HUES48 (cell line): ENCODE measurements around the gene RAF1.
"Not testable (repeated sequence)": the region's sequence is repeated elsewhere in the genome, so short reads cannot be mapped to it uniquely, and the experiment has no call there.

Source experiments
- H3K27ac ChIP-seq: one replicate; pipeline ENCODE4 v1.7.0; 2013; ENCODE audit warnings: low read depth, low read length, inconsistent platforms
- H3K27me3 ChIP-seq: 2 replicates; pipeline ENCODE4 v1.6.1; 2013; ENCODE audit warnings: mild to moderate bottlenecking, low read length; ENCODE audit not compliant: control insufficient read depth, insufficient read depth
- H3K36me3 ChIP-seq: 2 replicates; pipeline ENCODE4 v1.6.1; 2013; ENCODE audit warnings: low read length; ENCODE audit not compliant: control insufficient read depth, insufficient read depth
- H3K4me1 ChIP-seq: 2 replicates; pipeline ENCODE4 v1.6.1; 2013; ENCODE audit warnings: mild to moderate bottlenecking, low read length; ENCODE audit not compliant: control insufficient read depth, insufficient read depth
- H3K4me3 ChIP-seq: 2 replicates; pipeline ENCODE4 v1.5.1; 2013; ENCODE audit warnings: mild to moderate bottlenecking, low read depth, low read length
- H3K9ac ChIP-seq: 2 replicates; pipeline ENCODE4 v1.6.1; 2013; ENCODE audit warnings: mild to moderate bottlenecking, low read depth, low read length, moderate library complexity
- H3K9me3 ChIP-seq: 2 replicates; pipeline ENCODE4 v1.6.1; 2013; ENCODE audit warnings: low read length; ENCODE audit not compliant: control insufficient read depth, insufficient read depth

Gene RAF1

DNA sequence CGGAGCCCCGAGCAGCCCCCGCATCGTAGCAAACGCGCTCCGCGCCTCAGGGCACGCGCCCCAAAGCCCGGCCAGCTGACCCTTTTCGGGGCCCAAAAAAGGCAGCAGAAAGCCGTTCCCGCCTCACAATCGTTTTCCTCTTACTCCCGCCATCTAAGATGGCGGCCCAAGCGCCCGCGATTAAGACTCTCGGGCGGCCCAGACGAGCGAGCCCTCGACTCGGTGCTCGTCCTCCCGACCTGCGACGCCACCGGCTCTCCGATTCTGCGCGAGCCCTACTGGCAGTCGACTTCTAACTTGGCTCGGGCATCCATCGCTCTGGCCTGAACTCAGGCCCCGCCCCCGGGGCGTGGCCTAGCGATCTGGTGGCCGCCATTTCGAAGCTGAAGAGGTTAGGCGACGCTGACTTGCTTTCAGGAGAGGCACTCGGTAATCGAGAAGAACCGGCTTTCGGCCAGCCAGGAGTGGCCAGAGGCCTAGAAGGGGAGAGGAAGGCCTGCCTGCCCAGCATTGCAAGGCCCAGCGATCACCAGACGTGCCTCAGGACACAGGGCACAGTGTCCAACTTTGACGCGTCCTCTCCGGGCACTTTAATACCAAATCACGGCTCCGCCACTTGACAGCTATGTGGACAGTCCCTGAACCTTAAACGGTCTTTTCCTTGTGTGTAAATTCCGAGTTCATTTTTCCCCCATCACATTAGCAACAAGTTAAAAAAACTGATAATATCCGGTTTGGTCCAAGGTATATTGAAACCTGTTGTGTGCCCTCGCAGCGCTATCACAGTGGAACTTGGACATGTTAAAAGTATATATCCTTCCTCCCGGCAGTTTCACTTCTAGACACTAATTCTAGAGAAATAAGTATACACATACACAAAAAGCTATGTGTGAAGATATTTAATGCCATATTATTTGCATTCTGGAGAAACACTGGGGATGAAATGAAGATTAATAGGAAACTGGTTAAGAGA lies at the start of gene RAF1:
Gene RAF1, minus strand, starts transcription at position 182 of the 973 bp plus-strand sequence. CDS start 45,396 bp downstream, outside the sequence.
- peaks cover 13% of the 10 kb centered on the region; the same call in 1 of the 2 replicates for H3K4me1 ChIP-seq
- peak within 1 kb of the TSS; percentile 100 for H3K27ac ChIP-seq
- H3K27me3 ChIP-seq = no peaks in the 10 kb centered on the region
- no peaks in the 10 kb centered on the region for H3K9me3 ChIP-seq
- H3K36me3 ChIP-seq = no peaks in the 10 kb centered on the region
- peak within 1 kb of the TSS; percentile 98 for H3K9ac ChIP-seq
- peak within 1 kb of the TSS; percentile 76 for H3K4me3 ChIP-seq

DNA sequence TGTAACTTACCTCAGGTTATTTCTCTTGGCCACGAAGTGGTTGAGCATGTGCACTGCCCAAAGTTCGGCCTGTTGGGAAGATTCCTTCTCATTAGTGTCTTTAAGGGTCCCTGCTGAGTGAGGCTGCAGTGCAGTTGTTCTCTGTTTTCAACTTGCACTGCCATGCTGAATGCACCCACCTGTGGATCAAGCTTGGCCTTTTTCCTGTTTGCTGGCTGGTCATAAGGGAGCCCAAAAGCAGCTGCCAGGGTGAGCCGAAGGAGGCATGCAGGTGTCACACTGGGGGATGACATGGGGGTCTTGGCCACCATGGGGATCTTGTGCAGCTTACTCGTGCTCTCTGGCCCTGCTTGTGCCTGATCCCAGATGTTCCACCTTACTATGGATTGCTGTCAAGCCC lies 46.1 kb upstream of the RAF1 start:
- H3K4me1 ChIP-seq = no peaks in the 10 kb centered on the region
- no peak overlapping the region for H3K27ac ChIP-seq
- no peak overlapping the region for H3K9ac ChIP-seq
- H3K36me3 ChIP-seq = no peaks in the 10 kb centered on the region
- H3K4me3 ChIP-seq = no peak overlapping the region
- H3K9me3 ChIP-seq = no peaks in the 10 kb centered on the region
- no peaks in the 10 kb centered on the region for H3K27me3 ChIP-seq

DNA sequence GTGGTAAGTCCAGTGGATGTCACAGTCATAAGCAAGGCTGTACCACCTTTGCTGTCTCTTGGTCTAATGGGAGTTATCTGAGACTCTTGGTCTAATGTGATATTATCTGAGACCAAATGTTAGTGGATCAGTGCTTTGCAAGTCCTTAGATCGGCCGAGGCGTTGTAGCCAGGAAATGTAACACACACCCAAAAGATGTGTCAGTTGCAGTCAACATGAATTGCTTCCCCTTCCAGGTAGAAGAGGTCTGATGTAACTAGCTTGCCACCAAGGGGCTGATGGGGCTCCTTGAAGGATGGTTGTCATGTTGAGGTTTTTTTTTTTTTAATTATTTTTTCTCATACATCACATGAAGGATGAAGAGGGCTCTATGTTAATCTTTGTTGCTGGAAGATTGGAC lies 45.4 kb upstream of the RAF1 start:
- no peaks in the 10 kb centered on the region for H3K4me1 ChIP-seq
- no peak overlapping the region for H3K27ac ChIP-seq
- no peaks in the 10 kb centered on the region for H3K9me3 ChIP-seq
- no peak overlapping the region for H3K9ac ChIP-seq
- H3K27me3 ChIP-seq = no peaks in the 10 kb centered on the region
- H3K36me3 ChIP-seq = no peaks in the 10 kb centered on the region
- no peak overlapping the region for H3K4me3 ChIP-seq

- Histone ChIP-seq H3K9me3 (no peaks in the 10 kb centered on the region), H3K9ac (no peak overlapping the region), H3K4me1 (no peaks in the 10 kb centered on the region), H3K27me3 (no peaks in the 10 kb centered on the region), H3K4me3 (no peak overlapping the region), H3K27ac (no peak overlapping the region), H3K36me3 (no peaks in the 10 kb centered on the region)
These were observed 44.8 kb upstream of the RAF1 start for GRCh38 chr3:12708584-12709192.

DNA sequence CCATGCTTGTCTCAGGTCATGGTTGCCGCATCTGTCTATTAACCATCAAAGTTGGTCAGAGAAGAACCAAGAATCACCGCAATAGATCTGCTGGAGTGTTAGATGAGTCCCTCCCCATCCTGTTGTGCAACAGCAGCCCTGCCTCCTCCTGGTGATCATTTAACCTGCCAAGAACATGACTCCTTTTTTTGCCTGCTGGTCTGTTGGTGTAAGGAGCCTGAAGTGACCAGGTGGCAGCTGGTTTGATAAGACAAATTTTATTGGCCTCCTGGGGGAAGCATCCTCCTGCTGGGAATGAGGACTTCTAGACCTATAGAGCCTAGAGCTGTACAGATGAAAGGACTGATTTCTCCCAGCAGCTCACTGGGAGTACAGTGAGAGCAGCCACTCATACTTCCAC lies 43.5 kb upstream of the RAF1 start:
- H3K4me1 ChIP-seq = no peaks in the 10 kb centered on the region
- H3K9ac ChIP-seq = no peak overlapping the region
- no peak overlapping the region for H3K4me3 ChIP-seq
- H3K27me3 ChIP-seq = no peaks in the 10 kb centered on the region
- no peaks in the 10 kb centered on the region for H3K9me3 ChIP-seq
- H3K36me3 ChIP-seq = no peaks in the 10 kb centered on the region
- H3K27ac ChIP-seq = no peak overlapping the region

- no peak overlapping the region for H3K27ac ChIP-seq
- H3K36me3 ChIP-seq = no peaks in the 10 kb centered on the region
- H3K4me1 ChIP-seq = no peaks in the 10 kb centered on the region
- no peak overlapping the region for H3K4me3 ChIP-seq
- no peaks in the 10 kb centered on the region for H3K27me3 ChIP-seq
- H3K9ac ChIP-seq = no peak overlapping the region
- no peaks in the 10 kb centered on the region for H3K9me3 ChIP-seq
These were observed 42.8 kb upstream of the RAF1 start for GRCh38 chr3:12706504-12707253.

GRCh38 chr3:12705981-12706380 lies 42.1 kb upstream of the RAF1 start:
- Histone ChIP-seq H3K36me3 (no peaks in the 10 kb centered on the region), H3K4me3 (no peak overlapping the region), H3K9me3 (no peaks in the 10 kb centered on the region), H3K4me1 (no peaks in the 10 kb centered on the region), H3K27ac (no peak overlapping the region), H3K9ac (no peak overlapping the region), H3K27me3 (no peaks in the 10 kb centered on the region)

DNA sequence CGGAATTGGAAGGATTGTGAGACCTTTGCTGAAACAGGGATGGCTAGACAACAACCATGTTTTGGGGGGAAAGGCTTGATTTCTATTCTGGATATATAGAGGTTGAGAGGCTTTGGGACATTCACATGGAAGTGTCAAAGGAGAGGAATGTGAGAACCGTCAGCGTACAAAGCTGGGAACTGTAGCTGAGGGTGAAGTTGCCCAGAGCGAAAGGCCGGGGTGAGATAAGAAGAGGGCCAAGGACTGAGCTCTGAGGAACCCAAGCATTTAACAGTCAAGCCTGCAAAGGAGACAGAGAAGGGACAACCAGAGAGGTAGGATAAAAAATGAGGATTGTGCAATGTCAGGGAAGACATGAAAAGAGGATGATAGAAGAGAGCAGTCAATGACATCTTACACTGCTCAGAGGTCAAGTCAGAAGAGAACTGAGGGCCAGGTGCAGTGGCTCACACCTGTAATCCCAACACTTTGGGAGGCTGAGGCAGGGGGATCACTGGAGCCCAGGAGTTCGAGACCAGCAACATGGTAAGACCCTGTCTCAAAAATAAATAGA lies 41.5 kb upstream of the RAF1 start:
- no peak overlapping the region for H3K9ac ChIP-seq
- no peak overlapping the region for H3K4me3 ChIP-seq
- no peaks in the 10 kb centered on the region for H3K4me1 ChIP-seq
- H3K9me3 ChIP-seq = no peaks in the 10 kb centered on the region
- no peaks in the 10 kb centered on the region for H3K27me3 ChIP-seq
- no peaks in the 10 kb centered on the region for H3K36me3 ChIP-seq
- no peak overlapping the region for H3K27ac ChIP-seq

- Histone ChIP-seq H3K9ac (no peak overlapping the region), H3K27me3 (no peaks in the 10 kb centered on the region), H3K9me3 (no peaks in the 10 kb centered on the region), H3K4me3 (no peak overlapping the region), H3K36me3 (no peaks in the 10 kb centered on the region), H3K4me1 (no peaks in the 10 kb centered on the region), H3K27ac (no peak overlapping the region)
These were observed 38.6 kb upstream of the RAF1 start for GRCh38 chr3:12702501-12702900.

GRCh38 chr3:12701601-12702000 lies 37.7 kb upstream of the RAF1 start:
- H3K9ac ChIP-seq, H3K4me1 ChIP-seq, H3K27me3 ChIP-seq, H3K9me3 ChIP-seq, H3K4me3 ChIP-seq, H3K36me3 ChIP-seq, H3K27ac ChIP-seq: not testable (repeated sequence)
